GM19099 (cell line): ENCODE measurements around the gene GNAS-AS1.

Source experiments
- POLR2A ChIP-seq: IDR thresholded peaks from 3 replicates; pipeline ENCODE4 v1.6.1; 2011; ENCODE audit warnings: low read depth; ENCODE audit not compliant: insufficient read length; ENCODE audit errors: extremely low read depth

The GNAS-AS1 gene

DNA sequence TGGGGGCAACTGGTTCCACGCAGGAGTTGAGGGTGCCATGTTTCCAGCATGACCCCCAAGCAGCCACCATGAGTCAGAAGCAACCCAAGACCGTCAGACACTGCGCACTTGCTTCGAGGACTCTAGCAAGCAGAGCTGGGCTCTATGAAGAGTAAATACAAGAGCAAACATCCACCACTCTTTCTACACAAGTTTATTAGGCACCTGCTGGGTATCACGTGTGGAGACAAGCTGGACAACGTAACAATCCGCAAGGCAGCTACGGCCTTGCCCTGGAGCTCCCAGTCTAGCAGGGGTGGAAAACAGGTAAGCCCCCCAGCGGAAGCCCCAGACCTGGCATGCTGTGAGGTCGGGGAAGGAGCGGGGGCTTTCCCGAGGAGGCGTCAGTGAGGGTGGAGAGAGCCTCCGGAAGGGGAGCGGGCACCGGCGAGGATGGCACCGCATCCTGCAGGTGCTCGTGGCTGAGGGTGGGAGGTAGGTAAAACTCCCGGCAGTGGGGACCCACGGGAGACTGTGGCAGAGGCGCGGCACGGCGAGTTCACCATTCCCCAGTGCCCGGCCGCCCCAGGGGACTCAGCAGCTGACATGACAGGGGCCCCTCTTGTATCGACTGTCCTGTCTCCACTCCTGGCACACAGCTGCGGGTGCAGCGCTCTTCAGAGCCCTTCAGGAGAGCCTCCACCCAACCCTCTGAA lies 33.6 kb downstream of the GNAS-AS1 start:
- TF ChIP-seq POLR2A, result no peak

DNA sequence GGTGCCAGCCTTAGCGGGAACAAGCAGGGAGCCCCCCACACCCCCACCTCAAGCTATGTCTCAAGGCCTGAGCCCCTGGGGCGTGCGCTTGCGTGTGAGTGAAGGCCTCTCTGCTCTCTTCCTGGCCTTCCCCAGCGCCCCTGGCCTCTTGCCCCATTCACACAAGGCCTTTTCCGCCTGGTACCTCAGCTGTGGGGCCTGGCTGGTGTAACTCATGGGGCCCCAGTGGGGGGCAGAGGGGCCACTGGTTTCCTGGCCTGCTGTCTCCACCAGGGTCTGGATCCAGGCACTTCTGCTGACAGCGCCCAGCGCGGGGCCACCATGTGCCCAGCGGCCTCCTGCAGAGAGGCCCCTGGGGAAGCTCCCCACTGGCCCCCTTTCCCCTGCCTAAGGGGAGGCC lies 34.7 kb downstream of the GNAS-AS1 start:
- TF ChIP-seq POLR2A, result no peak

- no peak for TF ChIP-seq POLR2A
These were observed 35.3 kb downstream of the GNAS-AS1 start for GRCh38 chr20:58815448-58815847.

GRCh38 chr20:58813369-58813768 lies 37.3 kb downstream of the GNAS-AS1 start:
- no peak for TF ChIP-seq POLR2A

- no peak for TF ChIP-seq POLR2A
These were observed 39.4 kb downstream of the GNAS-AS1 start for GRCh38 chr20:58811334-58811733.

GRCh38 chr20:58810879-58811250 lies 39.8 kb downstream of the GNAS-AS1 start:
- TF ChIP-seq POLR2A, result no peak

DNA sequence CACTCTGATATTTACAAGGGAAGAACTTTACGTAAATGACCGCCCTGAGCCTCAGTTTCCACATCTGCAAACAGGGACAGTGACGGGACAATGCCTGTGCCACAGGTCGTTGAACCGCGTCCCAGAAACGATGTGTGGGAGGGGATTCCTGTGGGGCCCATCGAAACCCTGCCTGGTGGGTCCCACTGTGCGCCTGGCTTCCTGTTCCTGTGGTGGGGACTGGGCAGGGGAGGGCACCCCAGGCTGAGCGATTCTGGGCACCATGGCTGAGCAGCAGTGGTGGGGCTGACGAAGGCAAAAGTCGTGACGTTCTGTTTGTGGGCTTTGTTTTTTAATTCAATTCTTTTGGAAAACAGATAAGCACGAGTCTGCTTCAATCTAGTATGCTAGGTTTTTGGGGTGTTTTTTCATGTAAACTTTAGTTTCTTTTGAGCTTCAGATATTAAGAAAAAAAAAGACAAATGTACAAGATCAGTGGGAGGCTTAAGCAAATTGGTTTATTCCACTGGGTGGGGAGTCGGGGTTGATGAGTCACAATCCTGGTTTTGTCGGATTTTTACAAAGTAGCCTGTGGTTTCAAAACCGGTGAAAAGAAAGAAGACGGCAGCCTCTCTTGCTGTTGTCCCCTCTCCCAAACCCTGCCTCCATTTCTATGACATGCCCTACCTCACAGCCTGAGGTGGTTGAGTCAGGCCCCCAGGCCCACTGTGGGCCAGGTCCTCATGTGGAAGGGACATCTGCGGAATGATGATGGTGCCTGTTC lies 40.4 kb downstream of the GNAS-AS1 start:
- no peak for TF ChIP-seq POLR2A

DNA sequence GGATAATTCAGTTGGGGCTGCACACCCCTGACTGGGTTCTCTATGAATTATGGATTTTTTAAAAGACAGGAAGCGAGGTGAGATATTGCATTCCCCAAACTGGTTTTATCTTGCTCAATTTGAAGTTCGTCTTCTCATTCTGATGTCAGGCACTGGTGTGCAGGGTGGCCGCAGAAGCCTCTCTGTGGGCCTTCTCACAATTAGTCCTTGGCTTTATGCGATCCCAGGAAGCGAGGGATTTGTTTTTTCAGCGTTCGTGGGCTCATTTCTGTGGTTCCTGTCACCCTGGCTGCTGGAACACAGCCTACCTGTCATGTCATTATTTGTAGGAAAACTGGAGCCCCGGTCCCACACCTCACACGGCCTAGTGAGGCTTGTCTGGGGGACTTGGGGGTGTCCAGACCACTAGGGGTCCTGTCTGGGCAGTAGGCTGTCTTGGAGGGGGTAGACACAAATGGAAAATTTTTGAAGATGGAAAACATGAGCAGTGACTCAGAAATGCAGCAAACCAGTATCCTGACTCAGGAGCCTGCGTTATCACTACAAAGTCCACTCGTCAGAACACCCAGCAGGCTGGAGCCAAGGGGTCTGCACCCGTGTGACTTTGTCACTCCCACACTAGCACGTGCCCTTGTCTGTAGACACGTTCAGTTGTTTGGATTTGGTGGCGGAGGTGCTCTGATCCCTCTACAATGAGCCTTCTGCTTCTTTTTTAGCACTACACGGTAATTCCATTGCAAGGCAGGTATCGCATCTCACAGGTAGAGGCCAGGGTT lies 42.2 kb downstream of the GNAS-AS1 start:
- no peak for TF ChIP-seq POLR2A

DNA sequence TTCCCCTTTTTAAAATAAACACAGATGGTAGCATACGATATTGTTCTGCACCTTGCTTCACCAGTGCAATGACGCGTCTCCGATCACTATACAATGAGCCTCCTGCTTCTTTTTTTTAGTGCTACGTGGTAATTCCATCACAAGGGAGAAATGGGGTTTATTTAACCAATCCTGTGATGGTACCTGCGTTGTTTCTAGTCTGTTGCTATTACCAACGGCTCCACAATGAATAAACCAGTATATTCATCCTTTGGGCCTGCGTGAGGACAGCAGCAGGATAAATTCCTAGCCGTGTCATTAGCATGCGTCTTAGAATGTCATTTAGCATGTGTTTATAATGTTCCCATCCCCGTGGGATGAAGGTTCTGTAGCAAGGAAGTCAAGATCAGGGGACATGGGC lies 42.9 kb downstream of the GNAS-AS1 start:
- no peak for TF ChIP-seq POLR2A

- TF ChIP-seq POLR2A, result no peak
These were observed 47.2 kb downstream of the GNAS-AS1 start for GRCh38 chr20:58803533-58803932.

GRCh38 chr20:58802061-58802460 lies 48.6 kb downstream of the GNAS-AS1 start:
- no peak for TF ChIP-seq POLR2A

DNA sequence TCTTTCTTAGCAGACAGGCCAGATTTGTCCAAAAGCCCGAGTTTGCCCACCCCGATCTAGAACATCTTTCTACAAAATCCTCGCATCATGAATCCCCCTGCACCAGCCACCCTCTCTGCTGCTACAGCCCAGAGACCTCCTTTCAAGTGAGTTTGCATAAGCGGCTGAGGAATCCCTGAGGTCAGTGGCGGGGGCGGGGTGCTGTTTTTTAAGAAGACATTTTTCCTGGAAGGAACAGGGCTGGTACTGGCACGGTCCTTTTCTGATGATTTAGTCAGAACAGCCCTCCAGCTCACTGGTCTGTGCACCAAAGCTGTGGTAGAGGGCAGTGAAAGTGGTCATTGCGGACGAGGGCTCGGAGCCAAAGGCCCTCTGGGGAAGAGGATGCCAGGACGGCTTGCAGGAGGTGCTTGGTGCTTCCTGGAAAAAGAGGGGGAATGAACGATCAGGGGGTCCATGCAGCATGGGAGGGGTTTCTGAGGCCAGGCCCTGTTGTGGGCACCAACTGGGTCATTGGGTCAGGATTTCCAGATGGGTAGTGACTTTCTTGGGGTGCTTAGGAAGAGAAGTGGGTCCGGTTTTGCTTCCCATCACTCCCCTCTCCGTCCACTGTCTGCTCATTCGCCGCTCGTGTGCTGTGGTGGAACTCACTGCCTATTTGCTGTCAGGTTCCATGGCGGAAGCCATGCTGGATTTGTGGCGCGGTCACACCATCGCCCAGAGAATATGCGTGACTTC lies 50.4 kb downstream of the GNAS-AS1 start:
- no peak for TF ChIP-seq POLR2A

GRCh38 chr20:58797371-58798338 lies 53.0 kb downstream of the GNAS-AS1 start:
- no peak for TF ChIP-seq POLR2A

DNA sequence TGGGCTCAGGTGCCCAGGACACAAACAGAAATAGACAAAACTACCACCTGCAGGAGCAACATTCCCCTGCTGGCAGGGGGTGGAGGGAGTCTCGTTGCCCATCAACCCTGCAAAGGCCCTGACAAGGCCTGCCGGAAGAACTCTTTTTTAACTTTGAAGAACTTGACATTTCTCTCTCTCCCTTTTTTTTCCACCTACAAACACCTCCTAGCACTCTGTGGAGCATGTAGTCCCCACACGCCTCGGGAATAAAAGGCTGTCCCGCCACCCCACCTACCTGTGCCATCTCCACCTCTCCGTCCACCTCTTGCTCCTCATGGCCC lies 54.8 kb downstream of the GNAS-AS1 start:
- TF ChIP-seq POLR2A, result no peak
